Measurements from ENCODE around the gene TMEM63C.

DNA sequence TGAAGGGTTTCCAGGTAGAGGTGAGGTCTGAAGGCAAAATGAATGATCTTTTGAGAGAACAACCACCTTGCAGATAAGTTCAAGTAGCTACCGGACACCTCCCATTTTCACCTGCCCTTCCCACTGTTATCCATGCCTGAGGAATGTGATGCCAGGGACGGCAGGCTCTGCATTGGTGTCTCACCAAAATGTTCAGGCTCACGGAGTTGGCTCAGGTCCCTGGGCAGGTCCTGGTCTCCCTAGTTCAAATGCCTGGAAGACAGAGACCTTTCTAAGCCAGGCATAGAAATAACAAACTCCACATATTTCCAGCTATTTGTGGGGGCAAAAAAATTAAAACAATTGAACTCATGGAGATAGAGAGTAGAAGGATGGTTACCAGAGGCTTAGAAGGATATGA lies 36.0 kb downstream of the TMEM63C start:
- TF ChIP-seq NFIC (IDR thresholded peaks at IDR 0.05) = no peak
- TF ChIP-seq, protein P1, sequence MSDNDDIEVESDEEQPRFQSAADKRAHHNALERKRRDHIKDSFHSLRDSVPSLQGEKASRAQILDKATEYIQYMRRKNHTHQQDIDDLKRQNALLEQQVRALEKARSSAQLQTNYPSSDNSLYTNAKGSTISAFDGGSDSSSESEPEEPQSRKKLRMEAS (IDR thresholded peaks at IDR 0.05) = no peak
- no peak for TF ChIP-seq CEBPB (IDR thresholded peaks at IDR 0.05)
- TF ChIP-seq, protein P2, sequence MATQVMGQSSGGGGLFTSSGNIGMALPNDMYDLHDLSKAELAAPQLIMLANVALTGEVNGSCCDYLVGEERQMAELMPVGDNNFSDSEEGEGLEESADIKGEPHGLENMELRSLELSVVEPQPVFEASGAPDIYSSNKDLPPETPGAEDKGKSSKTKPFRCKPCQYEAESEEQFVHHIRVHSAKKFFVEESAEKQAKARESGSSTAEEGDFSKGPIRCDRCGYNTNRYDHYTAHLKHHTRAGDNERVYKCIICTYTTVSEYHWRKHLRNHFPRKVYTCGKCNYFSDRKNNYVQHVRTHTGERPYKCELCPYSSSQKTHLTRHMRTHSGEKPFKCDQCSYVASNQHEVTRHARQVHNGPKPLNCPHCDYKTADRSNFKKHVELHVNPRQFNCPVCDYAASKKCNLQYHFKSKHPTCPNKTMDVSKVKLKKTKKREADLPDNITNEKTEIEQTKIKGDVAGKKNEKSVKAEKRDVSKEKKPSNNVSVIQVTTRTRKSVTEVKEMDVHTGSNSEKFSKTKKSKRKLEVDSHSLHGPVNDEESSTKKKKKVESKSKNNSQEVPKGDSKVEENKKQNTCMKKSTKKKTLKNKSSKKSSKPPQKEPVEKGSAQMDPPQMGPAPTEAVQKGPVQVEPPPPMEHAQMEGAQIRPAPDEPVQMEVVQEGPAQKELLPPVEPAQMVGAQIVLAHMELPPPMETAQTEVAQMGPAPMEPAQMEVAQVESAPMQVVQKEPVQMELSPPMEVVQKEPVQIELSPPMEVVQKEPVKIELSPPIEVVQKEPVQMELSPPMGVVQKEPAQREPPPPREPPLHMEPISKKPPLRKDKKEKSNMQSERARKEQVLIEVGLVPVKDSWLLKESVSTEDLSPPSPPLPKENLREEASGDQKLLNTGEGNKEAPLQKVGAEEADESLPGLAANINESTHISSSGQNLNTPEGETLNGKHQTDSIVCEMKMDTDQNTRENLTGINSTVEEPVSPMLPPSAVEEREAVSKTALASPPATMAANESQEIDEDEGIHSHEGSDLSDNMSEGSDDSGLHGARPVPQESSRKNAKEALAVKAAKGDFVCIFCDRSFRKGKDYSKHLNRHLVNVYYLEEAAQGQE (IDR thresholded peaks at IDR 0.05; ENCODE audit: low read depth) = no peak
- no peak for TF ChIP-seq TAF1 (IDR thresholded peaks at IDR 0.05; ENCODE audit: low read depth)
- TF ChIP-seq, protein P3, sequence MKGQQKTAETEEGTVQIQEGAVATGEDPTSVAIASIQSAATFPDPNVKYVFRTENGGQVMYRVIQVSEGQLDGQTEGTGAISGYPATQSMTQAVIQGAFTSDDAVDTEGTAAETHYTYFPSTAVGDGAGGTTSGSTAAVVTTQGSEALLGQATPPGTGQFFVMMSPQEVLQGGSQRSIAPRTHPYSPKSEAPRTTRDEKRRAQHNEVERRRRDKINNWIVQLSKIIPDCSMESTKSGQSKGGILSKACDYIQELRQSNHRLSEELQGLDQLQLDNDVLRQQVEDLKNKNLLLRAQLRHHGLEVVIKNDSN (IDR thresholded peaks at IDR 0.05) = no peak
- TF ChIP-seq FOXM1 (IDR thresholded peaks at IDR 0.05; ENCODE audit: borderline replicate concordance, low read depth) = no peak
- no peak for TF ChIP-seq EP300 (IDR thresholded peaks at IDR 0.05; ENCODE audit: borderline replicate concordance)
- no peak for TF ChIP-seq CREB1 (IDR thresholded peaks at IDR 0.05; ENCODE audit: low read depth)
- TF ChIP-seq TEAD4 (IDR thresholded peaks at IDR 0.05) = no peak
- TF ChIP-seq TCF12 (IDR thresholded peaks at IDR 0.05; ENCODE audit: low read depth) = no peak
- no peak for TF ChIP-seq YY1 (IDR thresholded peaks at IDR 0.05; ENCODE audit: low read depth)
